Peyer's patch (tissue), 4 donors: Measurements from ENCODE around the gene UQCR11. TPM values are rescaled to one million over a fixed set of nuclear protein-coding genes. Genes with fewer than 3 reads are reported as not detected.

ENCODE experiments used
- DNase-seq, 3 donors: peaks; one replicate each; pipeline ENCODE4 v3.0.0-alpha.2; 2017 to 2019
- H3K27ac ChIP-seq, 4 donors: fragments of 200-600 bp; sonication (generic); one replicate each; pipeline ENCODE4 v1.5.1; 2016 to 2019
- H3K27me3 ChIP-seq, 2 donors: fragments of 200-600 bp; sonication (generic); one replicate each; pipeline ENCODE4 v1.5.1; 2019
- H3K36me3 ChIP-seq, 3 donors: fragments of 200-600 bp; sonication (generic); one replicate each; pipeline ENCODE4 v1.5.1; 2016 to 2019
- H3K4me1 ChIP-seq, 4 donors: fragments of 200-600 bp; sonication (generic); one replicate each; pipeline ENCODE4 v1.5.1; 2016 to 2019
- H3K4me3 ChIP-seq, 4 donors: fragments of 200-600 bp; sonication (generic); 1 replicate in 3 of 4; 2 replicates in 1 of 4; pipeline ENCODE4 v1.5.1; 2016 to 2019; ENCODE audit warnings: mild to moderate bottlenecking in 1 of 4
- H3K9me3 ChIP-seq, 4 donors: fragments of 200-600 bp; sonication (generic); one replicate each; pipeline ENCODE4 v1.5.1; 2016 to 2019; ENCODE audit warnings: mild to moderate bottlenecking in 1 of 4
- POLR2A ChIP-seq, 2 donors: fragments of 450-650 bp; IDR thresholded peaks; one replicate each; pipeline ENCODE4 v1.5.1; 2017; ENCODE audit warnings: antibody characterized with exemption in 2 of 2, mild to moderate bottlenecking in 2 of 2, moderate library complexity in 2 of 2
- total RNA-seq, 4 donors: library from RNA; depleted of rRNA; stranded (reverse); fragments of >200 nt; gene quantifications; one replicate each; pipeline ENCODE4 v1.1.0, GENCODE V29; 2016
- TF ChIP-seq, protein P1 (sequence below), 6 experiments: fragments of 450-650 bp in 4 of 6; fragments of 200-600 bp in 2 of 6; sonication (generic) in 1 of 6; IDR thresholded peaks; one replicate each; pipeline ENCODE4 v1.5.1; 2017 to 2019; ENCODE audit warnings: antibody characterized with exemption in 6 of 6, mild to moderate bottlenecking in 3 of 6, moderate library complexity in 1 of 6

Gene UQCR11
- total RNA-seq, 4 donors from 2014 or later: 59.8 to 122 (median 94.3) TPM

DNA sequence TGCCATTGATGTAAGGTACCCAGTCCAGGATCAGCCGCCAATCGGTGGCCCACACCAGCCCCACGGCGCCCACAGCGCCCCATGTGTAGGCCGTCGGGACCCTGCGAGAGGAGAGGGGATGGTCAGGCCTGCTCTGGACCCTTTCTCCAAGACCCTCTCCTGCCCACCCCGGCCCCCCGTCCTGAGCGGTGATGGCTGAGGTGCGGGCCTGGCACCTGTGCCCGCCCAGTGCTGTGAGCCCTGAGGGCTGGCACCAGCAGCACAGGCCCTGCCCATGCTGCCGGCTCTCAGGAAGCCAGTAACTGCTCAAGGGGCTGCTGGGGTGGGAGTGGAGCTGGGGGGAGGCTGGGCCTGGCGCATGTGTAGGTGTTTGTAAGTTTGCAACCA lies 5.8 kb downstream of the UQCR11 start:
- Histone ChIP-seq H3K27ac (no peak overlapping the region), H3K36me3 (peaks cover 0 to 53% (median 0%) of the 10 kb centered on the region in 3 donors), H3K9me3 (no peaks in the 10 kb centered on the region), H3K4me3 (no peak overlapping the region), H3K27me3 (no peaks in the 10 kb centered on the region), H3K4me1 (peaks cover 0 to 18% (median 7%) of the 10 kb centered on the region in 4 donors)
- no peak for TF ChIP-seq POLR2A (IDR thresholded peaks at IDR 0.05)
- TF ChIP-seq, protein P1, sequence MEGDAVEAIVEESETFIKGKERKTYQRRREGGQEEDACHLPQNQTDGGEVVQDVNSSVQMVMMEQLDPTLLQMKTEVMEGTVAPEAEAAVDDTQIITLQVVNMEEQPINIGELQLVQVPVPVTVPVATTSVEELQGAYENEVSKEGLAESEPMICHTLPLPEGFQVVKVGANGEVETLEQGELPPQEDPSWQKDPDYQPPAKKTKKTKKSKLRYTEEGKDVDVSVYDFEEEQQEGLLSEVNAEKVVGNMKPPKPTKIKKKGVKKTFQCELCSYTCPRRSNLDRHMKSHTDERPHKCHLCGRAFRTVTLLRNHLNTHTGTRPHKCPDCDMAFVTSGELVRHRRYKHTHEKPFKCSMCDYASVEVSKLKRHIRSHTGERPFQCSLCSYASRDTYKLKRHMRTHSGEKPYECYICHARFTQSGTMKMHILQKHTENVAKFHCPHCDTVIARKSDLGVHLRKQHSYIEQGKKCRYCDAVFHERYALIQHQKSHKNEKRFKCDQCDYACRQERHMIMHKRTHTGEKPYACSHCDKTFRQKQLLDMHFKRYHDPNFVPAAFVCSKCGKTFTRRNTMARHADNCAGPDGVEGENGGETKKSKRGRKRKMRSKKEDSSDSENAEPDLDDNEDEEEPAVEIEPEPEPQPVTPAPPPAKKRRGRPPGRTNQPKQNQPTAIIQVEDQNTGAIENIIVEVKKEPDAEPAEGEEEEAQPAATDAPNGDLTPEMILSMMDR (IDR thresholded peaks at IDR 0.05): no peak
- no peak for DNase-seq

- DNase-seq: no peak
- no peaks in the 10 kb centered on the region for H3K9me3 ChIP-seq
- H3K27ac ChIP-seq: no peak overlapping the region
- H3K4me1 ChIP-seq: peaks cover 0 to 13% (median 2%) of the 10 kb centered on the region in 4 donors
- H3K36me3 ChIP-seq: peaks cover 0 to 53% (median 0%) of the 10 kb centered on the region in 3 donors
- no peak for TF ChIP-seq POLR2A (IDR thresholded peaks at IDR 0.05)
- TF ChIP-seq, protein P1 (IDR thresholded peaks at IDR 0.05): no peak
- no peak overlapping the region for H3K4me3 ChIP-seq
- no peaks in the 10 kb centered on the region for H3K27me3 ChIP-seq
Observed at GRCh38 chr19:1598777-1599459, 6.3 kb downstream of the UQCR11 start.

DNA sequence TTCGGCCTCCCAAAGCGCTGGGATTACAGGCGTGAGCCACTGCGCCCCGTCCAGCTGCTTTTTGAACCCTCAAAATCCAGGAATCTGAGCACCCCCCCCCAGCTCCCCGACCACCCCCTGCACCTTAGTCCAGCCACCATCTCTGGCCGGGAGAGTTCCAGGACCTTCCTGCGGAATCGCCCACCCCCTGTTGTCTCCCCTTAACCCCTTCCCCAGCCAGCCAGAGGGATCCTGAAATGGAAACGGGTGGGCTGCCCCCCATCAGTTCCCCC lies 11.8 kb downstream of the UQCR11 start:
- peaks cover 0 to 23% (median 10%) of the 10 kb centered on the region in 4 donors for H3K4me1 ChIP-seq
- no peak for DNase-seq
- H3K27ac ChIP-seq: peak overlapping the region in 2 of 4 donors; percentile 92 to 93
- peaks cover 0 to 34% (median 0%) of the 10 kb centered on the region in 3 donors for H3K36me3 ChIP-seq
- no peaks in the 10 kb centered on the region for H3K9me3 ChIP-seq
- TF ChIP-seq, protein P1 (IDR thresholded peaks at IDR 0.05): no peak
- no peak for TF ChIP-seq POLR2A (IDR thresholded peaks at IDR 0.05)
- H3K27me3 ChIP-seq: no peaks in the 10 kb centered on the region
- peak overlapping the region; percentile 59 to 87 (median 77) for H3K4me3 ChIP-seq

DNA sequence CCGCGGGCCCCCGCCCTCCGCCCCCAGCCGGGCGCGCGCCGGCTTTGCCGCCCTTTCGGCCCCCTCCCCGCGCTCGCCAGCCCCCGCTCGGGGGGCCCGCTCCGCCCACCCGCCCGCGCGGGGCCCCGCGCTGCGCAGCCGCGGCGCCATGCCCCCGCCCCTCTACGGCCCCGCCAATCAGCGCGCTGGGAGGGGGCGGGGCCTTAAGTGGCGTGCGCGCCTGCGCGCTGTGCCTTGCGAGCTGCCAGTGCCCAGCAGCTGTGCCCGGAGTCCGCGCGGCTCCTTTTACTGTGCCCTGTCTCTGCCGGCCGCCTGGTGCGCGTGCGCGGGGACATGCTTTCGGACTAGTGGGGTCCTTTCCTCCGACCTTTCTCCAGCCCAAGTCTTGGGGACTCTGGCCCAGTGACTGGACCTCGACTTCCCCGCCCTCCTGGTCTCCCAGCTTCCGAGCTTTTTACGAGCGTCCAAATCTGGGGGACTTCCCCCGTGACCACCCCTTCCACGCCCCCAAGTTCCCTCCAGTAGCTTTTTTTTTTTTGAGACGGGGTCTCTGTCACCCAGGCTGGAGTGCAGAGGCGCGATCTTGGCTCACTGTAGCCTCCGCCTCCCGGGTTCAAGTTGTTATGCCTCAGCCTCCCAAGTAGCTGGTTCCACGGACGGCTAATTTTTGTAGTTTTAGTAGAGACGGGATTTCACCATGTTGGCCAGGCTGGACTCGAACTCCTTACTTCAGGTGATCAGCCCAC lies 12.3 kb downstream of the UQCR11 start, which contains the start of gene MBD3:
TSS of gene MBD3 (minus strand) at position 111 of the 746 bp plus-strand sequence. CDS start 234 bp downstream, outside the sequence.
- DNase-seq: peak; percentile 91 to 96 (median 93)

DNA sequence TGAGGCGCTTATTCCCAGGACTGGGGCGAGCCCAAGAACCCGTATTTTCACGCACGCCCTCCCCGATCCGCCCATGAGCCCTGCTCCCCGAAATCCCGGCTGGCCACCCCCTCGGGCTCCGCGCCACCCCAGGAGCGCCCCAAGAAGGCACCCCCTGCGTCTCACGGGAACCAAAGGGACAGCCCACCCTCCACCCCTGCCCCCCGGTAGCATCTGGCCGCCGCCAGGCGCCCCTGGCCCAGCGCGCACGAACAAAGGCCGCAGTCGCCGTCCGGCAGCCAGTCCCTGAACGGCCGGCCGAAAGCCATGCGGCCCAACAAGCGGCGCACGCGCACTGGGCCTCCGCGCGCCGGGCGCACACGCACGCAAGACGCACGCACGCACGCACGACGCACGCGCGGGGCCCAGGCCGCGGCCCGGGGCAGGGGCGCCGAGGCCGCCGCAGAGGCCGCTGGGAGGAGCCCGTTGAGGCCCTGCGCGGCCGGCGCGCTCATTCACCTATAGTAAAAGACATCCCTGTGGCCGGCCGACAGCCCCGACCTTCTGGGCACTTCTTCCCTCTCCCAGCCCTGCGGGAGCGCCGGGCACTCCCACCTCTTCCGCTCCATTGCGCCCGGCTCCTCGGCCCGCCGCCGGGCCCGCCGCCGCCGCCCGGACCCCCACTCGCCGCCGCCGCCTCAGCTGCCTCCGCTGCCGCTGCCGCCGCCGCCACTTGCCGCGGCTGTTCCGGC lies 13.1 kb downstream of the UQCR11 start:
- TF ChIP-seq POLR2A (IDR thresholded peaks at IDR 0.05): peak; percentile 56 to 84
- TF ChIP-seq, protein P1 (IDR thresholded peaks at IDR 0.05): no peak
- no peaks in the 10 kb centered on the region for H3K9me3 ChIP-seq
- peak; percentile 77 to 94 (median 91) for DNase-seq
- peak overlapping the region; percentile 59 to 87 (median 78) for H3K4me3 ChIP-seq
- H3K4me1 ChIP-seq: peaks cover 0 to 33% (median 10%) of the 10 kb centered on the region in 4 donors
- H3K36me3 ChIP-seq: peaks cover 0 to 21% (median 0%) of the 10 kb centered on the region in 3 donors
- no peaks in the 10 kb centered on the region for H3K27me3 ChIP-seq
- peak overlapping the region; percentile 92 to 100 (median 96) for H3K27ac ChIP-seq

More for the DNA sequence above, 12.3 kb downstream of the UQCR11 start, which contains the start of gene MBD3:
- no peaks in the 10 kb centered on the region for H3K9me3 ChIP-seq
- peak within 1 kb of the TSS; percentile 92 to 100 (median 96) for H3K27ac ChIP-seq
- TF ChIP-seq POLR2A (IDR thresholded peaks at IDR 0.05): peak in 1 of 2 donors; percentile 75
- TF ChIP-seq, protein P1 (IDR thresholded peaks at IDR 0.05): peak in 4 of 6 experiments; percentile 17 to 49 (median 41)
- H3K36me3 ChIP-seq: peaks cover 0 to 28% (median 0%) of the 10 kb centered on the region in 3 donors
- peak within 1 kb of the TSS; percentile 59 to 87 (median 78) for H3K4me3 ChIP-seq
- no peaks in the 10 kb centered on the region for H3K27me3 ChIP-seq
- peaks cover 0 to 28% (median 10%) of the 10 kb centered on the region in 4 donors for H3K4me1 ChIP-seq
